Measurements from ENCODE around the gene PLEKHG4.

- TF ChIP-seq EZH2 (IDR thresholded peaks at IDR 0.05; ENCODE audit: borderline replicate concordance, control insufficient read depth, low read depth, low read length) (no peak), CTCF (IDR thresholded peaks at IDR 0.05 in 2 of 3, conservative IDR thresholded peaks at IDR 0.05 in 1 of 3; ENCODE audit: control insufficient read depth in 2 of 3, extremely low read depth in 1 of 3, insufficient read depth in 1 of 3, low read depth in 3 of 3, low read length in 3 of 3) (no peak), CUX1 (IDR thresholded peaks at IDR 0.05; ENCODE audit: insufficient replicate concordance, low read depth, low read length) (no peak)
Observed at GRCh38 chr16:67268136-67268579, 11.2 kb upstream of the PLEKHG4 start.
